Measurements from ENCODE around the gene PTRH1. TPM values are rescaled to one million over a fixed set of nuclear protein-coding genes. Genes with fewer than 3 reads are reported as not detected.
A peak's percentile ranks its signal among the peaks of the same experiment; 100 is the strongest.
"Not testable (repeated sequence)": the region's sequence is repeated elsewhere in the genome, so short reads cannot be mapped to it uniquely, and the experiment has no call there.

Gene PTRH1
- total RNA-seq, 1 donor = 16.3 TPM

- no peaks in the 10 kb centered on the region for H3K4me1 ChIP-seq (ENCODE audit: insufficient read depth, low read length)
Measured at GRCh38 chr9:127761491-127761956, 46.1 kb upstream of the PTRH1 start.

GRCh38 chr9:127761061-127761460, 45.6 kb upstream of the PTRH1 start:
- Histone ChIP-seq H4K20me1 (ENCODE audit: insufficient read depth, low read length) (no peaks in the 10 kb centered on the region), H3K4me1 (ENCODE audit: insufficient read depth, low read length) (no peaks in the 10 kb centered on the region), H3K4me3 (ENCODE audit: insufficient read depth, low read length) (no peak overlapping the region), H3K79me2 (ENCODE audit: insufficient read depth, low read length) (no peaks in the 10 kb centered on the region), H3K4me2 (ENCODE audit: insufficient read depth, low read length) (no peak overlapping the region), H3K27ac (ENCODE audit: low read depth, low read length) (no peak overlapping the region), H2AFZ (ENCODE audit: low read length) (no peak overlapping the region), H3K36me3 (ENCODE audit: insufficient read depth, low read length) (no peaks in the 10 kb centered on the region), H3K27me3 (ENCODE audit: insufficient read depth, low read length) (peaks cover 6% of the 10 kb centered on the region), H3K9me3 (ENCODE audit: low read depth, low read length) (no peaks in the 10 kb centered on the region)
- TF ChIP-seq, protein P1, sequence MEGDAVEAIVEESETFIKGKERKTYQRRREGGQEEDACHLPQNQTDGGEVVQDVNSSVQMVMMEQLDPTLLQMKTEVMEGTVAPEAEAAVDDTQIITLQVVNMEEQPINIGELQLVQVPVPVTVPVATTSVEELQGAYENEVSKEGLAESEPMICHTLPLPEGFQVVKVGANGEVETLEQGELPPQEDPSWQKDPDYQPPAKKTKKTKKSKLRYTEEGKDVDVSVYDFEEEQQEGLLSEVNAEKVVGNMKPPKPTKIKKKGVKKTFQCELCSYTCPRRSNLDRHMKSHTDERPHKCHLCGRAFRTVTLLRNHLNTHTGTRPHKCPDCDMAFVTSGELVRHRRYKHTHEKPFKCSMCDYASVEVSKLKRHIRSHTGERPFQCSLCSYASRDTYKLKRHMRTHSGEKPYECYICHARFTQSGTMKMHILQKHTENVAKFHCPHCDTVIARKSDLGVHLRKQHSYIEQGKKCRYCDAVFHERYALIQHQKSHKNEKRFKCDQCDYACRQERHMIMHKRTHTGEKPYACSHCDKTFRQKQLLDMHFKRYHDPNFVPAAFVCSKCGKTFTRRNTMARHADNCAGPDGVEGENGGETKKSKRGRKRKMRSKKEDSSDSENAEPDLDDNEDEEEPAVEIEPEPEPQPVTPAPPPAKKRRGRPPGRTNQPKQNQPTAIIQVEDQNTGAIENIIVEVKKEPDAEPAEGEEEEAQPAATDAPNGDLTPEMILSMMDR (IDR thresholded peaks at IDR 0.05; ENCODE audit: extremely low read depth, low read depth, low read length) = no peak
- peak; percentile 58 for DNase-seq (ENCODE audit: insufficient read length, low spot score, missing footprints)

More at GRCh38 chr9:127761491-127761956, 46.1 kb upstream of the PTRH1 start:
- Histone ChIP-seq H3K36me3 (ENCODE audit: insufficient read depth, low read length) (no peaks in the 10 kb centered on the region), H3K79me2 (ENCODE audit: insufficient read depth, low read length) (no peaks in the 10 kb centered on the region), H3K4me3 (ENCODE audit: insufficient read depth, low read length) (no peak overlapping the region), H3K27me3 (ENCODE audit: insufficient read depth, low read length) (peaks cover 3% of the 10 kb centered on the region), H3K4me2 (ENCODE audit: insufficient read depth, low read length) (no peak overlapping the region), H2AFZ (ENCODE audit: low read length) (no peak overlapping the region), H3K27ac (ENCODE audit: low read depth, low read length) (no peak overlapping the region), H4K20me1 (ENCODE audit: insufficient read depth, low read length) (no peaks in the 10 kb centered on the region), H3K9me3 (ENCODE audit: low read depth, low read length) (no peaks in the 10 kb centered on the region)
- DNase-seq (ENCODE audit: insufficient read length, low spot score, missing footprints) = peak; percentile 50
- TF ChIP-seq, protein P1 (IDR thresholded peaks at IDR 0.05; ENCODE audit: extremely low read depth, low read depth, low read length) = no peak

GRCh38 chr9:127758843-127759242, 43.4 kb upstream of the PTRH1 start:
- H3K4me2 ChIP-seq (ENCODE audit: insufficient read depth, low read length) = no peak overlapping the region
- H3K36me3 ChIP-seq (ENCODE audit: insufficient read depth, low read length) = no peaks in the 10 kb centered on the region
- H3K79me2 ChIP-seq (ENCODE audit: insufficient read depth, low read length) = no peaks in the 10 kb centered on the region
- no peak overlapping the region for H3K4me3 ChIP-seq (ENCODE audit: insufficient read depth, low read length)
- H4K20me1 ChIP-seq (ENCODE audit: insufficient read depth, low read length) = no peaks in the 10 kb centered on the region
- H3K27me3 ChIP-seq (ENCODE audit: insufficient read depth, low read length) = peaks cover 23% of the 10 kb centered on the region
- H3K27ac ChIP-seq (ENCODE audit: low read depth, low read length) = no peak overlapping the region
- H3K9me3 ChIP-seq (ENCODE audit: low read depth, low read length) = no peaks in the 10 kb centered on the region
- H2AFZ ChIP-seq (ENCODE audit: low read length) = no peak overlapping the region
- H3K4me1 ChIP-seq (ENCODE audit: insufficient read depth, low read length) = no peaks in the 10 kb centered on the region
- TF ChIP-seq, protein P1 (IDR thresholded peaks at IDR 0.05; ENCODE audit: extremely low read depth, low read depth, low read length) = no peak
- peak; percentile 74 for DNase-seq (ENCODE audit: insufficient read length, low spot score, missing footprints)

DNA sequence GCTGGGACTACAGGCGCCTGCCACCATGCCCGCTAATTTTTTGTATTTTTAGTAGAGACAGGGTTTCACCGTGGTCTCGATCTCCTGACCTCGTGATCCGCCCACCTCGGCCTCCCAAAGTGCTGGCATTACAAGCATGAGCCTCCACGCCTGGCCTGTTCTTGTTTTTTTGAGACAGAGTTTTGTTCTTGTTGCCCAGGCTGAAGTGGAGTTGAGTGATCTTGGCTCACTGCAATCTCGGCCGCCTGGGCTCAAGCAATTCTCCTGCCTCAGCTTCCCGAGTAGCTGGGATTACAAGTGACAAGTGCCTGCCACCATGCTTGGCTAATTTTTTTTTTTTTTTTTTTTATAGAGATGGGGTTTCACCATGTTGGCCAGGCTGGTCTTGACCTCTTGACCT, 41.3 kb upstream of the PTRH1 start:
- H3K79me2 ChIP-seq (ENCODE audit: insufficient read depth, low read length); H3K27ac ChIP-seq (ENCODE audit: low read depth, low read length); H2AFZ ChIP-seq (ENCODE audit: low read length); H4K20me1 ChIP-seq (ENCODE audit: insufficient read depth, low read length); H3K4me2 ChIP-seq (ENCODE audit: insufficient read depth, low read length); DNase-seq (ENCODE audit: insufficient read length, low spot score, missing footprints); H3K4me1 ChIP-seq (ENCODE audit: insufficient read depth, low read length); H3K4me3 ChIP-seq (ENCODE audit: insufficient read depth, low read length); H3K9me3 ChIP-seq (ENCODE audit: low read depth, low read length); H3K36me3 ChIP-seq (ENCODE audit: insufficient read depth, low read length): not testable (repeated sequence)
- H3K27me3 ChIP-seq (ENCODE audit: insufficient read depth, low read length) = peaks cover 31% of the 10 kb centered on the region
